Inflammatory macrophage (primary cell): ENCODE results near the gene CBR1.

ENCODE experiments used
- DNase-seq, 2 donors: peaks; one replicate each; pipeline ENCODE4 v3.0.0-alpha.2; 2020 to 2022

Gene CBR1

DNA sequence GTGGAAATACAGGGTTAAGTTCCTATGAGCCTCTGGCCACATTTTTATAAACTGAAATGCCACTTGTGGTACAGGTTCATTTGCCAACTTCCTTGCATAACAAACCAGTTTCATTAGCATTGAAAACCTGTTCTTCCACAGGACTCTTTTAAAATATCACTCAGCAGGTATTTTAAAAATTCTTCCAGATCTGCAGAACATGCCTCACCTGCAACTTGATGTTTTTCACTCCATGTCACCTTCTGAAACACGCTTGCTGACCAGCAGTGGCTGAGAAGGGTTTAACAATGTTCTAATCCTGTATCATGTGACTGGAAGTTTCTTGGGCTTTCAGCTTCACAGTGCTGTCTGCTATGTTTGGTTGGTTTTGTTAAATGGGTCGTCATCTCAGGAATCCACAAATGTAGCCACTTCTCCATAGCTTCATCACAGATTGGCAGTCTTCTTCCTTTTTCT is 47.5 kb downstream of the CBR1 start:
- peak; percentile 33 to 37 for DNase-seq

DNA sequence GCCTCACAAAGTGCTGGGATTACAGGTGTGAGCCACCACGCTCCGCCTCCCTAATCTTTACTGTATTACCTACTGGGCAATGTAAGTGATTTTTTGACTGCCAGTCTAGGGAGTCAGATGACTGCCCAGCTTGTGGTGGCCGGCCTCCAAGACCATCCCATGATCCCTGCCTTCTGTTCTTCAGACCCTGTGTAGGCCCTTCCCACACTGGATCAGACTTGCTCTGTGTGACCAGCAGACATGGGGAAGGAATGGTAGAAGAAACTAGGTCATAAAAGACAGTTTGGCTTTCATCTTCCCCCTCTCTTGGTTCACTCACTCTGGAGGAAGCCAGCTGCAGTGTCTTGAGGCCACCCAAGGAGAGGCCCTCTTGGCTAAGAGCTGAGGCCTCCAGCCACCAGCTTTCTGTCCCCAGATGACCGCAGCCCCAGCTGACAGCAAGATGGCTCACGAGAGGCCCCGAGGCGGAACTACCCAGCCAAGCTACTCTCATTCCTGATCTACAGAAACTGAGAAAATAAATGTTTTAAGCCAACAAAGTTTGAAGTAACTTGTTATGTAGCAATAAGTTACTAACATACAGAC is 50.6 kb downstream of the CBR1 start:
- DNase-seq = peak; percentile 9 to 24
